ENCODE results near the gene CTXN2.

CTXN2 gene

DNA sequence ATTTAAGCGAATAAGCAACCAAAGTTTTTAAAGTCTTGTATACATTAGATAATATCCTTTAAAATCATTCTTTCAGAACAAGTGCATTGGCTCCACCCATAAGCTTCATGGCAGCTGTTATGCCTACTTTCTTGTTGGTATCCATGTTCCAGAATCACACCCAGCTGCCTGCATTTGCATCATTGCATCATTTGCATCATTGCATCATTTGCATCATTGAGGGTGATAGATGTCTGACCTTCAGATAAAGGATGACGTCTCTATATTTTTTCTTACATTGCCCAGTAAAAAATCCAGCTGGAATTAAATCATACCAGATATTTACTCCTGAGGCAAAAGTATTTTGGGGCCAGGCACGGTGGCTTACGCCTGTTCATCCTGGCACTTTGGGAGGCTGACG lies 56.9 kb downstream of the CTXN2 start:
- H3K4me3 ChIP-seq (ENCODE audit: low read length), result no peak overlapping the region
- no peak for TF ChIP-seq ZNF274 (IDR thresholded peaks at IDR 0.05; ENCODE audit: low read depth, low read length)

DNA sequence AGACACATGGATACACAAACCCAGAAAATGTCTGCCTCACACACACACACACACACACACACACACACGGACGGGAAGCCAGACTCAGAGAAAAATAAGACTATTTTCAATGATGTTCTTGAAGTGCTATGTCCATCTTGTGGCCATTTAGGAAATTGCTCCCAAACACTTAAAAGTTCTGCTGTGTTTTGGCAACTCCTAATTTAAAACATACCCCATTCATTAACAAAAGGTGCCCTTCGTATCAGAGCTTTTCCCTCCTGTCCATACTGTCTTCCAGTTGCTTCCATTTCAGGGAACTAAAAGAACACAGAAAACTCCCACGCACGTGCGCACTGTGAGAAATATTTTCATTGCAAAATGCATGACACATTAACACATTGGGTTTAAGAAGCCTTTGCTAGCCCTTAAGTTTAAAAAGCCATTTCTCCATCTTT lies 59.2 kb downstream of the CTXN2 start:
- no peak for TF ChIP-seq ZNF274 (IDR thresholded peaks at IDR 0.05; ENCODE audit: low read depth, low read length)
- H3K4me3 ChIP-seq (ENCODE audit: low read length), result no peak overlapping the region

DNA sequence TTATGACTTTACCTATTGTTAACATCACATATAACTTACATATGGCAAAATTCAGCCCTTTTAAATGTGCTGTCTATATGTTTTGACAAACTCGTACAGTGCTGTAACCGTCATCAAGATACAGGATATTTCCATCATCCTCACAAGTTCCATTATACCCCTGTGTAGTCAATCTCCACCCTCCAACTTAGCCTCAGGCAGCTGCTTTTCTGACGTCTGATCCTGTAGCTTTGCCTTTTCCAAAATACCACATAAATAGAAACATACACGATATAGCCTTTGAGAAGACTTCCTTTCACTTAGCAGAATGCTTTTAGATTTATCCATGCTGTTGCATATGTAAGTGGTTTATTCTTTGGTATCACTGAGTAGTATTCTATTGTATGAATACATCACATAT lies 61.7 kb downstream of the CTXN2 start:
- no peak for TF ChIP-seq ZNF274 (IDR thresholded peaks at IDR 0.05; ENCODE audit: low read depth, low read length)
- H3K4me3 ChIP-seq (ENCODE audit: low read length), result no peak overlapping the region

Data from GM08714 (cell line).